OCI-LY7 (cell line): ENCODE measurements around the gene ODAM. TPM values are rescaled to one million over a fixed set of nuclear protein-coding genes. Genes with fewer than 3 reads are reported as not detected.
"Not testable (repeated sequence)": the region's sequence is repeated elsewhere in the genome, so short reads cannot be mapped to it uniquely, and the experiment has no call there.

ENCODE experiments used
- BruUV-seq: library from RNA; stranded (reverse); fragments of 400-500 nt; replicated peaks from 2 replicates; lab custom pipeline; 2021; lab: Mats Ljungman, UMichigan
- CTCF ChIA-PET: fragments of 300-600 bp; sonication (Branson Sonifier 250); formaldehyde crosslinking; loops from one replicate; lab custom pipeline; 2022; ENCODE audit warnings: antibody characterized with exemption; ENCODE audit not compliant: unreplicated experiment; lab: Charles Lee
- POLR2A ChIA-PET: fragments of 300-600 bp; sonication (Branson Sonifier 250); formaldehyde crosslinking; loops from one replicate; lab custom pipeline; 2022; ENCODE audit warnings: antibody characterized with exemption; lab: Charles Lee
- DNase-seq: peaks from one replicate; pipeline ENCODE4 v3.0.0-alpha.2; 2015; ENCODE audit warnings: low spot score
- H2AFZ ChIP-seq: fragments of 200-600 bp; sonication (generic), shearing (Covaris generic); 2 replicates; pipeline ENCODE4 v1.6.1; 2014; ENCODE audit warnings: mild to moderate bottlenecking, antibody characterized with exemption, low read length, moderate library complexity
- H3K27ac ChIP-seq: fragments of 200-600 bp; sonication (generic); 2 replicates; pipeline ENCODE4 v1.5.1; 2014; ENCODE audit warnings: mixed run types, low read depth, mild to moderate bottlenecking, moderate library complexity, low read length, inconsistent platforms; ENCODE audit not compliant: poor library complexity, severe bottlenecking
- H3K36me3 ChIP-seq: fragments of 200-600 bp; sonication (generic); 2 replicates; pipeline ENCODE4 v1.6.1; 2014; ENCODE audit warnings: mild to moderate bottlenecking, antibody characterized with exemption, low read length, moderate library complexity, mixed read lengths; ENCODE audit not compliant: insufficient read depth
- H3K4me1 ChIP-seq: fragments of 200-600 bp; sonication (generic); 2 replicates; pipeline ENCODE4 v1.5.1; 2014; ENCODE audit warnings: mild to moderate bottlenecking, low read length; ENCODE audit not compliant: insufficient read depth, poor library complexity, severe bottlenecking
- H3K4me2 ChIP-seq: fragments of 200-600 bp; sonication (generic); 2 replicates; pipeline ENCODE4 v1.6.1; 2014; ENCODE audit warnings: mild to moderate bottlenecking, low read length
- H3K4me3 ChIP-seq: fragments of 200-600 bp; sonication (generic); 2 replicates; pipeline ENCODE4 v1.5.1; 2014; ENCODE audit warnings: mild to moderate bottlenecking, low read depth, low read length; ENCODE audit not compliant: poor library complexity, severe bottlenecking
- H3K79me2 ChIP-seq: fragments of 200-600 bp; sonication (generic); 2 replicates; pipeline ENCODE4 v1.6.1; 2016; ENCODE audit warnings: low read depth, mild to moderate bottlenecking, low read length, moderate library complexity, mixed read lengths; ENCODE audit not compliant: insufficient read depth
- H3K9me2 ChIP-seq: fragments of 200-600 bp; sonication (generic); 2 replicates; pipeline ENCODE4 v1.6.1; 2016; ENCODE audit warnings: mild to moderate bottlenecking, low read length, mixed read lengths; ENCODE audit not compliant: insufficient read depth
- H3K9me3 ChIP-seq: fragments of 200-600 bp; sonication (generic); 2 replicates; pipeline ENCODE4 v1.6.1; 2014; ENCODE audit warnings: mild to moderate bottlenecking, mixed run types, low read length, mixed read lengths
- H4K20me1 ChIP-seq: fragments of 200-600 bp; sonication (generic); 2 replicates; pipeline ENCODE4 v1.6.1; 2014; ENCODE audit warnings: mild to moderate bottlenecking, antibody characterized with exemption, low read length, moderate library complexity, mixed read lengths; ENCODE audit not compliant: insufficient read depth
- CTCF ChIP-seq: fragments of 200-600 bp; sonication (generic); conservative IDR thresholded peaks from 2 replicates; pipeline ENCODE4 v1.5.1; 2014; ENCODE audit warnings: mild to moderate bottlenecking, antibody characterized with exemption, low read length, moderate library complexity, mixed read lengths
- EZH2phosphoT487 ChIP-seq: fragments of 200-600 bp; sonication (generic); IDR thresholded peaks from 2 replicates; pipeline ENCODE4 v1.6.1; 2018; ENCODE audit warnings: low read depth, borderline replicate concordance, mild to moderate bottlenecking, mixed run types, antibody characterized with exemption, low read length, moderate library complexity, mixed read lengths
- intact Hi-C: fragments of 100-400 bp; cut with micrococcal nuclease; formaldehyde crosslinking; loops from one replicate; pipeline ENCODE4 v1.10.0; 2022; ENCODE audit not compliant: unreplicated experiment
- total RNA-seq, 2 experiments: library from RNA; depleted of rRNA in 1 of 2; stranded (reverse); fragments of >200 nt in 1 of 2; shearing (Covaris generic) in 1 of 2; gene quantifications; 2 replicates each; pipeline ENCODE4 v1.2.3, GENCODE V29; 2014 to 2022

The ODAM gene
- total RNA-seq, 2 experiments from 2014 or later: not detected

GRCh38 chr4:70239131-70239883 is 43.8 kb downstream of the ODAM start:
- no peak for DNase-seq
- TF ChIP-seq CTCF (no peak), EZH2phosphoT487 (no peak)
- Histone ChIP-seq H3K4me2 (no peak overlapping the region), H3K9me3 (no peaks in the 10 kb centered on the region), H3K9me2 (no peaks in the 10 kb centered on the region), H3K27ac (no peak overlapping the region), H4K20me1 (no peaks in the 10 kb centered on the region), H2AFZ (no peak overlapping the region), H3K79me2 (no peaks in the 10 kb centered on the region), H3K36me3 (no peaks in the 10 kb centered on the region), H3K4me1 (no peaks in the 10 kb centered on the region), H3K4me3 (no peak overlapping the region)
- CTCF ChIA-PET: no interaction called here
- intact Hi-C loops: no loop called here
- no TSS peak for BruUV-seq
- POLR2A ChIA-PET: interaction anchor here (0.7 kb wide), 1 partner anchor 182 kb away, joined by 3 read pairs; no protein-coding TSS in a partner anchor

- no peak overlapping the region for H3K4me3 ChIP-seq
- H3K4me2 ChIP-seq: no peak overlapping the region
- H4K20me1 ChIP-seq: no peaks in the 10 kb centered on the region
- TF ChIP-seq EZH2phosphoT487: no peak
- TF ChIP-seq CTCF: no peak
- no peaks in the 10 kb centered on the region for H3K36me3 ChIP-seq
- no peak for DNase-seq
- no peaks in the 10 kb centered on the region for H3K9me3 ChIP-seq
- no peak overlapping the region for H3K27ac ChIP-seq
- intact Hi-C loops: no loop called here
- H2AFZ ChIP-seq: no peak overlapping the region
- H3K79me2 ChIP-seq: no peaks in the 10 kb centered on the region
- ChIA-PET POLR2A (no interaction called here), CTCF (no interaction called here)
- no peaks in the 10 kb centered on the region for H3K4me1 ChIP-seq
- H3K9me2 ChIP-seq: no peaks in the 10 kb centered on the region
- BruUV-seq: no TSS peak
Observed at GRCh38 chr4:70239884-70240591, 44.5 kb downstream of the ODAM start.

- H3K27ac ChIP-seq, H3K9me2 ChIP-seq, H3K4me3 ChIP-seq, H3K4me1 ChIP-seq, intact Hi-C loops, H4K20me1 ChIP-seq, H3K36me3 ChIP-seq, DNase-seq, H3K4me2 ChIP-seq, BruUV-seq, H2AFZ ChIP-seq, H3K9me3 ChIP-seq, H3K79me2 ChIP-seq, POLR2A ChIA-PET, CTCF ChIA-PET: not testable (repeated sequence)
Observed at GRCh38 chr4:70242297-70242696, 46.8 kb downstream of the ODAM start, which contains the start of gene CSN3. TSS of gene CSN3 (plus strand) at chr4:70242597. CDS start at chr4:70244820, 2,223 bp downstream.
